ENCODE results near the gene GRM4.
A peak's percentile ranks its signal among the peaks of the same experiment; 100 is the strongest.

GRM4 gene

DNA sequence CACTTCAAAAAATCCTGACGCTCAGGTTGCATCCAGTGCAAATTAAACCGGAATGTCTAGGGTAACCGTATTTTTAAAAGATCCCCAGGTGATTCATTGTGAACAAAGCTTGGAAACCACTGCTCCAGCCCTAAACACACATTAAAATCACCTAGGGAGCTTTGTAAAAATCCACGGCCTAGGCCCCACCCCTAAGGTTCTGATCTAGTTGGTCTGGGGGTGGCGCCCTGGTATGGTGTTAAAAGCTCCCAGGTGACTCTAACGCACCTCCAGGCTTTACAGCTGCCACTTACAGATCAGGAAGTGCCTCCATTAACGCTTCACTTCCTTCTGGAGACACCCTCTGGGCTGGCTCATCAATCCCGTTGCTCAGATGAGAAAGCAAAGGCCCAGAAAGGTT, 92.2 kb downstream of the GRM4 start:
- Histone ChIP-seq H3K27me3 (ENCODE audit: insufficient read depth, insufficient read length) (no peaks in the 10 kb centered on the region), H3K4me3 (ENCODE audit: insufficient read length, low read depth) (no peak overlapping the region), H3K4me1 (ENCODE audit: insufficient read depth, insufficient read length) (peaks cover 35% of the 10 kb centered on the region), H3K9me3 (ENCODE audit: insufficient read depth, low read length) (no peaks in the 10 kb centered on the region), H3K9ac (ENCODE audit: insufficient read length, low read depth) (peak overlapping the region; percentile 26), H3K36me3 (ENCODE audit: insufficient read depth, insufficient read length, low read length) (no peaks in the 10 kb centered on the region)
- DNase-seq (ENCODE audit: low read depth, low spot score), result no peak
- TF ChIP-seq SUZ12 (IDR thresholded peaks at IDR 0.05; ENCODE audit: extremely low read depth, insufficient read depth, insufficient read length), result no peak
- no peak for TF ChIP-seq ZNF274 (IDR thresholded peaks at IDR 0.05; ENCODE audit: low read depth, low read length)
- no peak for TF ChIP-seq YY1 (IDR thresholded peaks at IDR 0.05; ENCODE audit: insufficient read depth, insufficient read length)

DNA sequence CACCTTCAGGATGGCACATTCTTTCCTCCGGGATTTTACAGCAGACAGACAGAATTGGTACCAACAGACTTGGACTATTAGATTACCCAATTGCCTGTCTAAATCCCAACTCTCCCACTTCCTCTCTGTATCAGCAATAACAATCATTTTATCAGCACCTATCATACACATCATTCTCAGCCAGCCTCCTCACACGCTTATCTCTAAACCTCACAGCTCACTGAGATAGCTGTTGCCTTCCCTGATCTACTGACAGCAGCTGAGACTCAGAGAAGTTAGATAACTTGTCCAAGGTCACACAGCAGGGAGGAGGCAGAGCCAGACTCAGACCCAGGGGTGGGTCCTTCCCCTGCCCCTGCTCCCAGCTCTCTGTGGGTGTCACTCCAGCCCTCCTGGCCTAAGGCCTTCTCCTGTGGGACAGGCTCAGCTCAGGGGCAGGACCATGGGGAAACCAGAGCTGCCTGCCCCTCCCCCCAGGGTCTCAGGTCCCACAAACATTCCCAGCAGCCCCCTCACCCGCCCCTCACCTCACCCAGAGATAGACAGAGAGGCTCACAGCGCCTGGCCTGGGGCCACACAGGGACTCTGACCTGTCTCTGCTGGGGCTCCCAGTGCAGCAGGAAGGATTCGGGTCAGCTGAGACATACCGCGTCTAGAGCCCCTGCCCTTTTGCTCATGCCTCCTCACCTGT, 92.8 kb downstream of the GRM4 start:
- Histone ChIP-seq H3K4me1 (ENCODE audit: insufficient read depth, insufficient read length) (peaks cover 35% of the 10 kb centered on the region), H3K27me3 (ENCODE audit: insufficient read depth, insufficient read length) (no peaks in the 10 kb centered on the region), H3K9ac (ENCODE audit: insufficient read length, low read depth) (peak overlapping the region; percentile 42), H3K4me3 (ENCODE audit: insufficient read length, low read depth) (no peak overlapping the region), H3K9me3 (ENCODE audit: insufficient read depth, low read length) (no peaks in the 10 kb centered on the region), H3K36me3 (ENCODE audit: insufficient read depth, insufficient read length, low read length) (no peaks in the 10 kb centered on the region)
- DNase-seq (ENCODE audit: low read depth, low spot score), result no peak
- TF ChIP-seq YY1 (IDR thresholded peaks at IDR 0.05; ENCODE audit: insufficient read depth, insufficient read length) (no peak), SUZ12 (IDR thresholded peaks at IDR 0.05; ENCODE audit: extremely low read depth, insufficient read depth, insufficient read length) (no peak), ZNF274 (IDR thresholded peaks at IDR 0.05; ENCODE audit: low read depth, low read length) (no peak)

- H3K27me3 ChIP-seq (ENCODE audit: insufficient read depth, insufficient read length), result no peaks in the 10 kb centered on the region
- TF ChIP-seq SUZ12 (IDR thresholded peaks at IDR 0.05; ENCODE audit: extremely low read depth, insufficient read depth, insufficient read length), result no peak
Measured at GRCh38 chr6:34052071-34052825, 93.6 kb downstream of the GRM4 start.

GRCh38 chr6:34051331-34051919, 94.5 kb downstream of the GRM4 start:
- no peak overlapping the region for H3K4me3 ChIP-seq (ENCODE audit: insufficient read length, low read depth)
- no peaks in the 10 kb centered on the region for H3K36me3 ChIP-seq (ENCODE audit: insufficient read depth, insufficient read length, low read length)
- no peak for DNase-seq (ENCODE audit: low read depth, low spot score)
- no peak overlapping the region for H3K9ac ChIP-seq (ENCODE audit: insufficient read length, low read depth)
- H3K9me3 ChIP-seq (ENCODE audit: insufficient read depth, low read length), result no peaks in the 10 kb centered on the region
- H3K27me3 ChIP-seq (ENCODE audit: insufficient read depth, insufficient read length), result no peaks in the 10 kb centered on the region
- no peak for TF ChIP-seq SUZ12 (IDR thresholded peaks at IDR 0.05; ENCODE audit: extremely low read depth, insufficient read depth, insufficient read length)
- no peak for TF ChIP-seq ZNF274 (IDR thresholded peaks at IDR 0.05; ENCODE audit: low read depth, low read length)
- TF ChIP-seq YY1 (IDR thresholded peaks at IDR 0.05; ENCODE audit: insufficient read depth, insufficient read length), result no peak
- H3K4me1 ChIP-seq (ENCODE audit: insufficient read depth, insufficient read length), result peaks cover 33% of the 10 kb centered on the region

More at GRCh38 chr6:34052071-34052825, 93.6 kb downstream of the GRM4 start:
- no peaks in the 10 kb centered on the region for H3K9me3 ChIP-seq (ENCODE audit: insufficient read depth, low read length)
- H3K4me3 ChIP-seq (ENCODE audit: insufficient read length, low read depth), result no peak overlapping the region
- DNase-seq (ENCODE audit: low read depth, low spot score), result no peak
- no peaks in the 10 kb centered on the region for H3K36me3 ChIP-seq (ENCODE audit: insufficient read depth, insufficient read length, low read length)
- H3K4me1 ChIP-seq (ENCODE audit: insufficient read depth, insufficient read length), result peaks cover 34% of the 10 kb centered on the region
- H3K9ac ChIP-seq (ENCODE audit: insufficient read length, low read depth), result peak overlapping the region; percentile 32

GRCh38 chr6:34050691-34051090, 95.2 kb downstream of the GRM4 start:
- no peak for TF ChIP-seq SUZ12 (IDR thresholded peaks at IDR 0.05; ENCODE audit: extremely low read depth, insufficient read depth, insufficient read length)
- TF ChIP-seq YY1 (IDR thresholded peaks at IDR 0.05; ENCODE audit: insufficient read depth, insufficient read length), result no peak
- no peak for TF ChIP-seq ZNF274 (IDR thresholded peaks at IDR 0.05; ENCODE audit: low read depth, low read length)
- Histone ChIP-seq H3K36me3 (ENCODE audit: insufficient read depth, insufficient read length, low read length) (no peaks in the 10 kb centered on the region), H3K27me3 (ENCODE audit: insufficient read depth, insufficient read length) (no peaks in the 10 kb centered on the region), H3K4me3 (ENCODE audit: insufficient read length, low read depth) (no peak overlapping the region), H3K9ac (ENCODE audit: insufficient read length, low read depth) (no peak overlapping the region), H3K9me3 (ENCODE audit: insufficient read depth, low read length) (no peaks in the 10 kb centered on the region), H3K4me1 (ENCODE audit: insufficient read depth, insufficient read length) (peaks cover 31% of the 10 kb centered on the region)
- no peak for DNase-seq (ENCODE audit: low read depth, low spot score)

DNA sequence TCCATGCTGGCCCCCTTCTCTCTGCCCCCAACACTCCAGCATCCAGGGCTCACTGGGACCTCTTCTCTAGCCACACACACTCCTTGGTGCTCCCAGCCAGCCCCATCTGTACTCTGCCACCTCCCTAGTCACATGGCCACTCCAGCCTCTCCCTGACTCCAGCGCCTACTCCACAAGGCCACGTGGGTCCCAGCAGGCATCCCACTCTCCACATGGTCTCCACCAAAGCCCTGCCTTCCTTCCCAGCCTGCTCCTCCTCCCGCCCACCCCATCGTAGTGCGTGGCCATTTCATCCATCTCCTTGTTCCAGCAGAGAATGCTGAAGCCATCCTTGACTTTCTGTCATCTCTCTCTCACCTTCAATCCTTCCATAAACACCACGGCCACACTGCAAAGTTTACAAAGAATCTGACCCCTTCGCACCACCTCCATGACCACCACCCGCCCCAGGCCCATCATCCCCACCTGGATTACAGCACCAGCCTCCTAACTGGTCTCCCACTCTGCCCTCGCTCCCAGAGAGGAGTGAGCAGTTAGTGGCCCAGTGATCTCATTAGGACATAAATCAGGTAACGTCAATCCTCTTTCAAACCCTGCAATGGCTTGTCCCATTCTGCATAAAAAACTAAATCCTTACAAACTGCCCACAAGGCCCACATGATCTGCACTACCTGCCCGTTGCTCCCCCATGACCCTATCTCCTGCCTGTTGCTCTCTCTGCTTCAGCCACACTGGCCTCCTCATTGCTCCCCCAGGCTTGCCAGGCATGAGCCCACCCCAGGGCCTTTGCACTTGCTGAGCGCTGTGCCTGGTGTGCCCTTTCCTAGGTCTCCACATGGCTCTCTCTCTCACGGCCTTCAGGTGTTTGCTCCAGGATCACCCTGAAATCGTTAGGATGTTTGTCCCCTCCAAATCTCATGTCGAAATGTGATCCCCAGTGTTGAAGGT, 96.2 kb downstream of the GRM4 start:
- no peaks in the 10 kb centered on the region for H3K9me3 ChIP-seq (ENCODE audit: insufficient read depth, low read length)
- TF ChIP-seq YY1 (IDR thresholded peaks at IDR 0.05; ENCODE audit: insufficient read depth, insufficient read length) (no peak), ZNF274 (IDR thresholded peaks at IDR 0.05; ENCODE audit: low read depth, low read length) (no peak), SUZ12 (IDR thresholded peaks at IDR 0.05; ENCODE audit: extremely low read depth, insufficient read depth, insufficient read length) (no peak)
- no peak overlapping the region for H3K9ac ChIP-seq (ENCODE audit: insufficient read length, low read depth)
- no peak overlapping the region for H3K4me3 ChIP-seq (ENCODE audit: insufficient read length, low read depth)
- H3K4me1 ChIP-seq (ENCODE audit: insufficient read depth, insufficient read length), result peaks cover 36% of the 10 kb centered on the region
- H3K36me3 ChIP-seq (ENCODE audit: insufficient read depth, insufficient read length, low read length), result no peaks in the 10 kb centered on the region
- H3K27me3 ChIP-seq (ENCODE audit: insufficient read depth, insufficient read length), result no peaks in the 10 kb centered on the region
- no peak for DNase-seq (ENCODE audit: low read depth, low spot score)
